Rectal smooth muscle tissue (tissue), 1 donor: Measurements from ENCODE around the gene TIGD7.

Experiments used
- H3K27ac ChIP-seq: one replicate; pipeline ENCODE4 v1.7.0; 2013; ENCODE audit warnings: low read depth, low read length, inconsistent platforms
- H3K27me3 ChIP-seq: one replicate; pipeline ENCODE4 v1.7.0; 2013; ENCODE audit warnings: low read length; ENCODE audit not compliant: control insufficient read depth, insufficient read depth
- H3K36me3 ChIP-seq: one replicate; pipeline ENCODE4 v1.7.0; 2013; ENCODE audit warnings: low read length; ENCODE audit not compliant: control insufficient read depth, insufficient read depth
- H3K4me1 ChIP-seq: one replicate; pipeline ENCODE4 v1.7.0; 2013; ENCODE audit warnings: low read length; ENCODE audit not compliant: control insufficient read depth, insufficient read depth
- H3K4me3 ChIP-seq: one replicate; pipeline ENCODE4 v1.7.0; 2013; ENCODE audit warnings: low read length
- H3K9ac ChIP-seq: one replicate; pipeline ENCODE4 v1.7.0; 2013; ENCODE audit warnings: low read length

TIGD7 gene, protein sequence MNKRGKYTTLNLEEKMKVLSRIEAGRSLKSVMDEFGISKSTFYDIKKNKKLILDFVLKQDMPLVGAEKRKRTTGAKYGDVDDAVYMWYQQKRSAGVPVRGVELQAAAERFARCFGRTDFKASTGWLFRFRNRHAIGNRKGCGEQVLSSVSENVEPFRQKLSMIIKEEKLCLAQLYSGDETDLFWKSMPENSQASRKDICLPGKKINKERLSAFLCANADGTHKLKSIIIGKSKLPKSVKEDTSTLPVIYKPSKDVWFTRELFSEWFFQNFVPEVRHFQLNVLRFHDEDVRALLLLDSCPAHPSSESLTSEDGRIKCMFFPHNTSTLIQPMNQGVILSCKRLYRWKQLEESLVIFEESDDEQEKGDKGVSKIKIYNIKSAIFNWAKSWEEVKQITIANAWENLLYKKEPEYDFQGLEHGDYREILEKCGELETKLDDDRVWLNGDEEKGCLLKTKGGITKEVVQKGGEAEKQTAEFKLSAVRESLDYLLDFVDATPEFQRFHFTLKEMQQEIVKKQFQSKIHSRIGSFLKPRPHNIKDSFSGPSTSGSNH

DNA sequence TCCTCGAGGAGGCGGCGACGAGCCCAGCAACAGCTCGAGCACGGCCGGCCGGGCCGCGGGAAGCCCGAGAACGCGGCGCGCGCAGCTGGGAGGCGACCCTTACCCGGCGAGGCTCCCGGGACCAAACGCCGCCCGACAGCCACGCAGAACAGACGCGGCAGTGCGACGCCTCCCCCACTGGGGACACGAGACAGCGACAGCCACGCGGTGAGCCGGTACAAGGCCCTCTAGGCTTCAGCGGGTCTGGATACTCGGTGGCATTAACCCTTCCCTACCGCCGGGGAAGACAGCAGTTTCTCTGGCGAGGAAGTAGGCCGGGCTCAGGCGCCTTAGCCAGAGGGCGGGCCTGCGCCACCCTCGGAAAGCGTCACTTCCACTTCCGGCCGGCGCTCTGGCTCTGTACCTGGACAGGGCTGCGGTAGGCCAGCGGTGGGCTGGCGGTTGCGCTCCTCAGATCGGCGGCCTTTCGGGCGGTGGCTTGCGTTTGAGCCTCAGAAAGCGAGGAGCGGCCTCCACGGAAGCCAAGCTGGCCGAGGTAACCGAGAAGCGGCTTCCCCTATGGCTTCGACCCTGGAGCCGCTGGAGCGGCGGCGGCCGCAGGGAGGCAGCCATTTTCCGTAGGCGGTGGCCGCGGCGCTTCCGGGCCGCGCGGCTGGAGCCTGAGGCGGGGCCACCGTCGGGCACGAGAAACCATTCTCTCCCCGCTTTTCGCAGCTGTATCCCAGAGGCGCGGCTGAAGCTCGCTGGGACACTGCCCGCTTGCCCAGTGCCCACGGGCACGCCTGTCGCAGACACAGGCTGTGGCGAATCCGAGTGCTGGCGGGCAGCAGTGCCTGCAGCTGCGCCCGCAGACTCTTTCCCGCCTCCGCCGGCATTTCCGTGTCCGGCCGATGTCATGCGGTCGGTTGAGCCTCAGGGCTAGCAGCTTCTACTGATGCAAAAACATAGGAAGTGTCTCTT is at the start of gene TIGD7, which contains the start of gene ZNF75A:
TIGD7 (minus strand) TSS at position 322 of the 960 bp plus-strand sequence. CDS start 4,816 bp downstream, outside the sequence.
ZNF75A (plus strand) TSS at position 389 of the 960 bp plus-strand sequence. CDS start 2,932 bp downstream, outside the sequence.
- peak within 1 kb of the TSS; percentile 96 for H3K27ac ChIP-seq
- H3K27me3 ChIP-seq, result no peaks in the 10 kb centered on the region
- peak within 1 kb of the TSS; percentile 84 for H3K9ac ChIP-seq
- H3K4me3 ChIP-seq, result peak within 1 kb of the TSS; percentile 97
- H3K4me1 ChIP-seq, result peaks cover 7% of the 10 kb centered on the region
- peaks cover 15% of the 10 kb centered on the region for H3K36me3 ChIP-seq

DNA sequence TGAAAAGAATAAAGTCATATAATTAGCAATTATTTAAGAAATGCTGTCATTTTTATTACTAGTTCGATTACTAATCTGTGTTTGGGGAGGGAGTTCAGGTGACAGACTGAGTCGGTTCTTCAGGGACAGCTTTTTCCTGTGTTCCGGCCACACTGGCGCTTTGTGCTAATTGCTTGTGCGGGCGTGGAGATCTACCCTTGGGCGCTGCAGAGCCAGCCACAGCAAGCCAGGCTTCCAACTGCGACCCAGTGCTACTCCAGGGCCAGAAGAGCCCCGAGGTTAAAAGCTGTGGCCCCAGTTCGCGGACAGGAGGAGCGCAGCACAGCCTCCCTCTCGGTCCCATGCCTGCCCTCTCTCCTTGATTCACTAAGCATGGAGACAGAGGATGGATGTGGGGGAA is 43.9 kb upstream of the TIGD7 start:
- Histone ChIP-seq H3K4me3 (no peak overlapping the region), H3K27me3 (no peaks in the 10 kb centered on the region), H3K27ac (no peak overlapping the region), H3K36me3 (no peaks in the 10 kb centered on the region), H3K9ac (no peak overlapping the region), H3K4me1 (no peaks in the 10 kb centered on the region)

DNA sequence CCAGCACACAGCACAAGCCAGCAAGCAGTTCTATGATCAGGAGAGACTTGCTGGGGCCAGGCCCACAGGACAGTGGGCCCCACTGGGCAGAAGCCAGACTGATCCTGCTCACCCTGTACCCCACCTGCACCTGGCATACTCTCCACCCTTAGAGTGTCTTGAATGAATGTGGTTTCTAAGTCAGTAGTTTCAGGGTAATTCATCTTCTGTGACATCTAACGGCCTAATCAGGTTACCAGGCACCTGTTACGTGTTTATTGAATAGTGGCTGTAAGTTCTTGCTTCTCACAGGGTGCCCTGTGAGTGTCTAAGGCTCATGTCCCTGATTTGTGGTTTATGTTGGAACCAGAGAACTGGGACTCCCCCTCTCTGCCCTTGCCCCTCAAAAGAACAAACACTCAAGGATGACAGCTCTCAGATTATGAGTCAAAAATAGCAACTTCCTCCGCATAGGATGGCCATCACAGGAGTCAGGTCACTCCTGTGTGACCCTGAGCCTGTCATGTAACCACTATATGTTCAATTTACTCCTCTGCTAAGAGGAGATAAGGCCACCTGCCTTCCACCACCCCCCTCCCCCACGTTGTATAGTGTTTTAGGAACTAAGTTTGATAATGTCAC is 43.4 kb upstream of the TIGD7 start:
- no peaks in the 10 kb centered on the region for H3K4me1 ChIP-seq
- H3K4me3 ChIP-seq, result no peak overlapping the region
- H3K27me3 ChIP-seq, result no peaks in the 10 kb centered on the region
- H3K9ac ChIP-seq, result no peak overlapping the region
- no peaks in the 10 kb centered on the region for H3K36me3 ChIP-seq
- H3K27ac ChIP-seq, result no peak overlapping the region

DNA sequence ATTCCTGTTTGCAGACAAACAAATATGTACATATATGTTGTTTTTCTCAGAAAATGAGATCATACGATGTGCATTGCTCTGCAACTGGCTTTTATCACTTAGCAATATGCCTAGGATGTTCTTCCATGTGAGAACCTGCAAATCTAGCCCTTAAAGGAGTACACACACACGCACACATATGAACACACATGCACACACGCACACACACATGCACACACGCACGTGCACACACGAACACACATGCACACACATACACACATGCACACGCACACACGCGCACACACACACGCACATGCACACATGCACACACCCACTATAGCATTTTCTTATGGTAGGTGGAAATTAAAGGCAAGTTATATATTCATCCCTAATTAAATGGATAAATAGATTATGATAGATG is 42.4 kb upstream of the TIGD7 start:
- Histone ChIP-seq H3K27me3 (no peaks in the 10 kb centered on the region), H3K36me3 (no peaks in the 10 kb centered on the region), H3K9ac (no peak overlapping the region), H3K27ac (no peak overlapping the region), H3K4me3 (no peak overlapping the region), H3K4me1 (no peaks in the 10 kb centered on the region)

DNA sequence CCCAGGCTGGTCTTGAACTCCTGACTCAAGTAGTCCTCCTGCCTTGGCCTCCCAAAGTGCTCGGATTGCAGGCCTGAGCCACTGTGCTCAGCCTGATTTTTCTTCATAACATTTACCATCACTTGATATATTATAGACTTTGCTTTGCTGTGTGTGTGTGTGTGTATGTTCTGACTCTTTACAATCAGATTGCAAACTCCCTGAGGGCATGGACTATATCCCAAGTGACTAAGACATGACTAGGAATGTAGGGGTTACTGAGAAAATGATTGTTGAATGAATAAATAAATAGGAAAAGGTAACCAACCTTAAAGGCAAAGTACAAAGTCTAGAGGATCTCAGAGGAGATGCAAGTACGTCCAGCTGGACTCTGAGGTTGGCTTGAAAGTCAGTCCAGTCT is 40.8 kb upstream of the TIGD7 start:
- no peaks in the 10 kb centered on the region for H3K36me3 ChIP-seq
- no peaks in the 10 kb centered on the region for H3K4me1 ChIP-seq
- no peak overlapping the region for H3K27ac ChIP-seq
- H3K9ac ChIP-seq, result no peak overlapping the region
- H3K4me3 ChIP-seq, result no peak overlapping the region
- H3K27me3 ChIP-seq, result no peaks in the 10 kb centered on the region

DNA sequence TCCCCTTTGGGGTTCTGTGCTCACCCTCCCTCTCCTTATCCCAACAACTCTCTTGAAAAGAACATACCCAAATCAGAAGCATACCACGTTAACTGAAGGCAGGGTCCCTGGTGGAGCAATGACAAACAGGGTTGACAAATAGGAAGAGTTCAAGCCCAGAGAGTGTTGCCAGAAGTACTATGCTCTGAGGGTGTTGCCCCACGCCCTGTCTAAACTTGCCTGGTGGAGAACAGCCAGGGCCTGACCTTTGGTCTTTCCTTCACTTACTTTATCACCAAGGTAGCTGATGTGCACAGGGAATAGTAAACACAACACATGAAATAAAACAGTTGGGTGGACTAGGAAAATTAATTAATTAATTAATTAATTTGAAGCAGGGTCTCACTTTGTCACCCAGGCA is 23.4 kb upstream of the TIGD7 start:
- Histone ChIP-seq H3K27me3 (no peaks in the 10 kb centered on the region), H3K4me1 (no peaks in the 10 kb centered on the region), H3K4me3 (no peak overlapping the region), H3K9ac (no peak overlapping the region), H3K36me3 (no peaks in the 10 kb centered on the region), H3K27ac (no peak overlapping the region)

DNA sequence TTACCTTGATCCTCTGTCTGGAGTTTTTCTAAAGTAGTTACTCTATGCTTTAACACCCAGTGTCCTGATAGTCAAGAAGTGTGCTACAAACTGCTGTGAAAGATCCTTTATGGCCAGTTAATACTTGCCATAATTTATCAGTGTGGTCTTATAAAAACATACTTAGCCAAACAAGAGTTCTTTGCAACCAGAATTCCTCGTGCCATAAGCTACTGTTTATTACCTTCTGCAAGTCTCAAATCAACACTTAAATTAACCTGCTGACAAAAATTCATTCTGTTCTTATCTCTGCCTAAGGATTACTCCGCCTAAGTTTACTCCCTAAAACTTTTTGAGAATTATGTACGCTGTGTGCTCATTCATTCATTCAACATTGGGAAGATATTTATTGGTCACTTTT is 22.9 kb upstream of the TIGD7 start:
- Histone ChIP-seq H3K27ac (no peak overlapping the region), H3K9ac (no peak overlapping the region), H3K27me3 (no peaks in the 10 kb centered on the region), H3K4me1 (no peaks in the 10 kb centered on the region), H3K4me3 (no peak overlapping the region), H3K36me3 (no peaks in the 10 kb centered on the region)

DNA sequence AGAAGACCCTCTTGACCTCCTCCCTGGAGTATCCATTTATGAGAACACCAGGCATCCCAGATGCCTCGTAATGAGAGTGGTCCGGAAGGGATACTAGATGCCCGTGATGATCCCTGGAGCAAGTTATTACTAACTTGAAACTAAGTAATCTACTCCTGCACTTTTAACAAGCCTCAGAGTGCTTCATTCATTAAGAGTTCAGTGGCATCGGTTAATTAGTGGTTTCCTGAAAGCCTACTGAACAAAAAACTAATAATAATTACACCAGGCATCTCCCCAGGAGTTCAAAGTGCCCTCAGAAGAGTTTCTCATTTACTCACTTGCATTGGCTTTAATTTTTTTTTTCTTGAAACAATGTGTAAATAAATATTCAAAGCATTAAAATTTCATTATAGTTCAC is 22.3 kb upstream of the TIGD7 start:
- no peak overlapping the region for H3K4me3 ChIP-seq

DNA sequence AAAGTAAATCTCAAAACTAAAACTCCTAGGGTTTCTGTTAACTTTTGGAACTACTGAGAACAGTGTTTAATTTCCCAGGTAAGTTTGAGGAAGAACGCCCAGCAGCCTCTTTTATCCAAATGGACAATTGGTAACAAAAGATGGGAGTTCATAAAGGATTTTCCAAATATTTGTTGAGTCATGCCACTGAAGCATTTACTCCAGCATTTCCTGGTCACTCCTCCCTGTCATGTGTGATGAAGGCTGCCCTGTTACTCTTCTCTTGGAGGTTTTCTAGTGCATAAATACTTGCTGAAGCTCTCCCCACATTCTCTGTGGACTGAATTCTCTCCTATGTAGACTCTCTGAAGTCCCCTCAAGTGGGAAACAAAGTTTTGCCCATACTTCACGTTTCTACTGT is 16.6 kb upstream of the TIGD7 start:
- H3K36me3 ChIP-seq, result peaks cover 6% of the 10 kb centered on the region
- H3K4me3 ChIP-seq, result no peak overlapping the region
- no peak overlapping the region for H3K9ac ChIP-seq
- no peak overlapping the region for H3K27ac ChIP-seq
- H3K27me3 ChIP-seq, result no peaks in the 10 kb centered on the region
- H3K4me1 ChIP-seq, result no peaks in the 10 kb centered on the region

More for the DNA sequence above, 22.3 kb upstream of the TIGD7 start:
- Histone ChIP-seq H3K36me3 (no peaks in the 10 kb centered on the region), H3K27ac (no peak overlapping the region), H3K9ac (no peak overlapping the region), H3K4me1 (no peaks in the 10 kb centered on the region), H3K27me3 (no peaks in the 10 kb centered on the region)

DNA sequence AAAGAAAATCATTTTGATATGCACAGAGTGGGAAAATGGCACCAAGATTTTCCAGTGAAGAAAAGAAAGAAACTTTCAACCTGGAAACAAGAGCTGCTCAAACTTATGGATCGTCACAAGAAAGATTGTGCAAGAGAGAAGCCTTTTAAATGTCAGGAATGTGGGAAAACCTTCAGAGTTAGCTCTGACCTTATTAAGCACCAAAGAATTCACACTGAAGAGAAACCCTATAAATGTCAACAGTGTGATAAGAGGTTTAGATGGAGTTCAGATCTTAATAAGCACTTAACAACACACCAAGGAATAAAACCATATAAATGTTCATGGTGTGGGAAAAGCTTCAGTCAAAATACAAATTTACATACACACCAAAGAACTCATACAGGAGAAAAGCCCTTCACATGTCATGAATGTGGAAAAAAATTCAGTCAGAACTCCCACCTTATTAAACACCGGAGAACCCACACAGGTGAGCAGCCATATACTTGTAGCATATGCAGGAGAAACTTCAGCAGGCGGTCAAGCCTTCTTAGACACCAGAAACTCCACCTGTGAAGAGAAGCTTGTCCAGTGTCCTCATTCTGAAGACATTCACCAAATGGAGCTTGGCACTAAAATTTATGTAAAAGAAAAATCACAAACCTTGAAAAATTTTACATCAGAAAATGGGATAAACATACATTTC is 12.2 kb upstream of the TIGD7 start:
- Histone ChIP-seq H3K27ac (no peak overlapping the region), H3K4me3 (no peak overlapping the region), H3K4me1 (no peaks in the 10 kb centered on the region), H3K27me3 (no peaks in the 10 kb centered on the region), H3K36me3 (peaks cover 18% of the 10 kb centered on the region), H3K9ac (no peak overlapping the region)

DNA sequence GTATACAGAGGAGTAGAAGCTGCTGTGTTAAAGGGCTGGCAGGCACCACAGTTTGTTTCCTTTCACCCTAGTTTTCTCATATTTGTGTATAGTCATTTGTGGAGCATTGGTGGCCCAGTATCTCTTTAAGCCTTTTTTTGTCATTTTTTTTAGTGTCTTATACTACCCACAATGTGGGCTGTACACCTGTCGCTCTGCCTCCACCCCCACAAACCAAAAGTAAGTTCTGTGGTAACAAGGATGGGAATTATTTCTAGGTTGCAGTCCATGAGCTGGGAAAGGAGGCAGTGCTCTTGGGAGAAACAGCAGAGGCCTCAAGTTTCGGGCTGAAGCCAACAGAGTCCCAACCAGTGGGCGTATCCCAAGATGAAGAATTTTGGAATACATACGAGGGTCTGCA is 6.3 kb upstream of the TIGD7 start:
- H3K27me3 ChIP-seq, result no peaks in the 10 kb centered on the region
- H3K27ac ChIP-seq, result no peak overlapping the region
- H3K4me3 ChIP-seq, result no peak overlapping the region
- no peaks in the 10 kb centered on the region for H3K4me1 ChIP-seq
- H3K36me3 ChIP-seq, result peaks cover 24% of the 10 kb centered on the region
- H3K9ac ChIP-seq, result no peak overlapping the region
